Right atrium auricular region (tissue), 2 donors: ENCODE data around the gene PINLYP. TPM values are rescaled to one million over a fixed set of nuclear protein-coding genes. Genes with fewer than 3 reads are reported as not detected.
A peak's percentile ranks its signal among the peaks of the same experiment; 100 is the strongest.

Experiments used
- DNase-seq: peaks from one replicate; pipeline ENCODE4 v3.0.0-alpha.2; 2019; ENCODE audit warnings: low spot score
- H3K27ac ChIP-seq, 2 donors: fragments of 200-600 bp; sonication (generic); 1 replicate in 1 of 2; 2 replicates in 1 of 2; pipeline ENCODE4 v1.5.1; 2016 to 2019
- H3K27me3 ChIP-seq, 2 donors: fragments of 200-600 bp; sonication (generic); one replicate each; pipeline versions ENCODE4 v1.5.1 to v1.6.0; 2017 to 2019
- H3K36me3 ChIP-seq: fragments of 200-600 bp; sonication (generic); one replicate; pipeline ENCODE4 v1.5.1; 2016
- H3K4me1 ChIP-seq, 2 donors: fragments of 200-600 bp; sonication (generic); one replicate each; pipeline versions ENCODE4 v1.5.1 to v1.6.0; 2017 to 2019
- H3K4me3 ChIP-seq, 2 donors: fragments of 200-600 bp; sonication (generic); 1 replicate in 1 of 2; 2 replicates in 1 of 2; pipeline ENCODE4 v1.5.1; 2017 to 2019; ENCODE audit warnings: mild to moderate bottlenecking in 1 of 2, moderate library complexity in 1 of 2
- H3K9me3 ChIP-seq, 2 donors: fragments of 200-600 bp; sonication (generic); one replicate each; pipeline ENCODE4 v1.5.1; 2019
- total RNA-seq, 2 donors: library from RNA; depleted of rRNA; stranded (reverse); fragments of >200 nt; gene quantifications; one replicate each; pipeline ENCODE4 v1.1.0, GENCODE V29; 2016
- TF ChIP-seq, protein P1 (sequence below), 2 donors: fragments of 200-600 bp; sonication (generic); IDR thresholded peaks; one replicate each; pipeline ENCODE4 v1.5.1; 2019; ENCODE audit warnings: antibody characterized with exemption in 2 of 2

PINLYP gene
- total RNA-seq, 2 donors from 2014 or later = 1.6 to 4.5 TPM

DNA sequence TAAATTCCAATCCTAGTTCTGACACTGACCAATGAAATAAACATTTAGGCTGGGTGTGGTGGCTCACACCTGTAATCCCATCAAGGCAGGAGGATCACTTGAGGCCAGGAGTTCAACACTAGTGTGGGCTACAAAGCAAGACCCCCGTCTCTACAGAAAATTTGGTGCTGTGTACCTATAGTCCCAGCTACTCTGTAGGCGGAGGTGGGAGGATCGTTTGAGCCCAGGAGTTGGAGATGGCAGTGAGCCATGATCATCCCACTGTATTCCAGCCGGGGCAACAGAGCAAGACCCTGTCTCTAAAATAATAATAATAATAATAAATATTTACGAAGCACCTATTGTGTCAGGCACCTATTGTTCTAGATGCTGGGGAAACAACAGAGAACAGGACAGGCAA lies 13.7 kb downstream of the PINLYP start:
- peaks cover 0 to 15% of the 10 kb centered on the region in 2 donors for H3K4me1 ChIP-seq
- H3K9me3 ChIP-seq = no peaks in the 10 kb centered on the region
- TF ChIP-seq, protein P1, sequence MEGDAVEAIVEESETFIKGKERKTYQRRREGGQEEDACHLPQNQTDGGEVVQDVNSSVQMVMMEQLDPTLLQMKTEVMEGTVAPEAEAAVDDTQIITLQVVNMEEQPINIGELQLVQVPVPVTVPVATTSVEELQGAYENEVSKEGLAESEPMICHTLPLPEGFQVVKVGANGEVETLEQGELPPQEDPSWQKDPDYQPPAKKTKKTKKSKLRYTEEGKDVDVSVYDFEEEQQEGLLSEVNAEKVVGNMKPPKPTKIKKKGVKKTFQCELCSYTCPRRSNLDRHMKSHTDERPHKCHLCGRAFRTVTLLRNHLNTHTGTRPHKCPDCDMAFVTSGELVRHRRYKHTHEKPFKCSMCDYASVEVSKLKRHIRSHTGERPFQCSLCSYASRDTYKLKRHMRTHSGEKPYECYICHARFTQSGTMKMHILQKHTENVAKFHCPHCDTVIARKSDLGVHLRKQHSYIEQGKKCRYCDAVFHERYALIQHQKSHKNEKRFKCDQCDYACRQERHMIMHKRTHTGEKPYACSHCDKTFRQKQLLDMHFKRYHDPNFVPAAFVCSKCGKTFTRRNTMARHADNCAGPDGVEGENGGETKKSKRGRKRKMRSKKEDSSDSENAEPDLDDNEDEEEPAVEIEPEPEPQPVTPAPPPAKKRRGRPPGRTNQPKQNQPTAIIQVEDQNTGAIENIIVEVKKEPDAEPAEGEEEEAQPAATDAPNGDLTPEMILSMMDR (IDR thresholded peaks at IDR 0.05) = no peak
- H3K27me3 ChIP-seq = no peaks in the 10 kb centered on the region
- DNase-seq = no peak
- no peak overlapping the region for H3K27ac ChIP-seq
- peaks cover 32% of the 10 kb centered on the region for H3K36me3 ChIP-seq
- H3K4me3 ChIP-seq = no peak overlapping the region

DNA sequence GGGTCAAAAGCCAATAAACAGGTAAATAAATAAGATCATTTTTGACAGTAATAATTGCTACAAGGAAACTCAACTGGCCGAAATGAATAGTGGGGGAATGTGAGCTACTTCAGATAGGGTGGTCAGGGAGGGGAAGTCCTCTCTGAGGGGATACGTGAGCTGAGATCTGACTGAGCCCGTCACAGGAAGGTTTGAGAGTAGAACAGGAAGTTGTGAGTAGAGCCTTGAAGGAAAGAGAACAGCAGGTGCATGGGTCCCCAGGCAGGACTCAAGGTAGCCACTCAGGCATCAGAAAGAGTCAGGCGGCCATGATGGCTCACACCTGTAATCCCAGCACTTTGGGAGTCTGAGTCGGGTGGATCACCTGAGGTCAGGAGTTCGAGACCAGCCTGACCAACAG lies 14.1 kb downstream of the PINLYP start:
- Histone ChIP-seq H3K36me3 (peaks cover 32% of the 10 kb centered on the region), H3K4me1 (peaks cover 0 to 19% of the 10 kb centered on the region in 2 donors), H3K27me3 (no peaks in the 10 kb centered on the region), H3K9me3 (no peaks in the 10 kb centered on the region), H3K27ac (no peak overlapping the region), H3K4me3 (no peak overlapping the region)
- TF ChIP-seq, protein P1 (IDR thresholded peaks at IDR 0.05) = no peak
- no peak for DNase-seq

DNA sequence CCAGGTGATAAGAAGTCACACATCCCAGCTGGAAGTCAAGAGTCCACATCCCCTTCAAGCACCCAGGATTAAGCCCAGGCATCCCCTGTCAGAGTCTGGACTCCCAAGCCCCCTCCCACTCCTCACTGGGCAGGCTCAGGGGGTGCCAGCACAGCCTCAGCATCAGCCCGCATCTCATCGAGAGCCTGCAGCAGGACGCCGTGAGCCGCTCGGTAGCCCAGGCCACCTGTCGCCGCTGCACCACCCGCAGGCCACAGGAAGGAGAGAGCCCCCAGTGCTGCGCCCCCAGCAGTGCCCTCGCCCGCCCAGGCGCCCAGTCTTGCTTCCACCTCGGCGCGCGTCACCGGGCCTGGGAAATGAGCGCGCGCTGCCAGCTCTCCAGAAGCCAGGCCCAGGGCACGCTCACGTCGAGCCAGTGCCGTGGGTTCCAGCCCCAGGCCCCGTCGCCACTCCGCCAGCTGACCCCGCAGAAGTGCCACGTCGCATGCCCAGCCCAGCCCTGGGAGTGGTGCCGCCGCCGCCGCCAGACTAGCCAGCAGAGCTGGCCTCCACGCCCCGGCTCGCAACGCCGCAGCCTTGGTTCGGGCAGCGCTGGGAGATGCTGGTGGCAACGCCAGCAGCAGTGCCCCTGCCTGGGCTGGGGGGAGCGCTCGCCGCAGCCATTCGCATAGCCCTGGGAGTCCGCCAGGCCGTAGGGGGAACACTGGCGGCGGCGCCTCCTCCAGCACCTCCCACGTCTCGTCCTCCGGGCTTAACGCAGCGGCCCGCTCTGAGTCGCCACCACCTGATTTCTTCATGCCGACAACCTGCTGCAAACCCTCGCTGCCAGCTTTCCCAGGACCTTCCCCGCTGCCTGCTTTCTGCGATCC lies 16.5 kb downstream of the PINLYP start:
- TF ChIP-seq, protein P1 (IDR thresholded peaks at IDR 0.05) = no peak
- Histone ChIP-seq H3K4me3 (no peak overlapping the region), H3K4me1 (peaks cover 0 to 34% of the 10 kb centered on the region in 2 donors), H3K27me3 (no peaks in the 10 kb centered on the region), H3K36me3 (peaks cover 32% of the 10 kb centered on the region), H3K27ac (no peak overlapping the region), H3K9me3 (no peaks in the 10 kb centered on the region)
- no peak for DNase-seq

DNA sequence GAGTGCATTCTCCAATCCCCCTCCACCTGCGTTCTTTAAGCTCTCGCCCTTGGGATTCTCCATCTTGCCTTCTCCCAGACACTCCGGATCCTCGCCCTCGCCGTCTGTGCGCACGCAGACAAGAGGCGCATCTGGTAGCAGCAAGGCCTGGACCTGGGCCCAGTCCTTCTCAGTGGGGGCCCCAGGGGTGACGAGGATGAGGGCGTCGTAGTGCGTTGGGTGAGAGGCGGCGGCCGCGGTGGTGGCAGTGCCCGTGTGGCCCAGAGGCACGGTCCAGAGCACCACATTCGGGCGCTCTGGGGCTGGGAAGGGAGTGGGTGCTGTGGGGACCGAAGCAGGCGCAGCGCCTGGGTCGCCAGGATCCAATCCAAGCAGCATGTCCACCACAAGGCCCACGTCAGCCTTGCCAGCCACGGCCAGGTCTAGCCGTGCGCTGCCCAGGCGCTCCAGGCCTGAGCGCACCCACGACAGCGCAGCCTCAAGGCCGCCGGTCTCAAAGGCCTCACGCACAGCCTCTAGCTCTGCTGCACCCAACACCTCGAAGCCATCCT lies 17.3 kb downstream of the PINLYP start:
- Histone ChIP-seq H3K4me3 (no peak overlapping the region), H3K27me3 (no peaks in the 10 kb centered on the region), H3K36me3 (peaks cover 32% of the 10 kb centered on the region), H3K27ac (no peak overlapping the region), H3K9me3 (no peaks in the 10 kb centered on the region), H3K4me1 (peaks cover 0 to 41% of the 10 kb centered on the region in 2 donors)
- DNase-seq = no peak
- TF ChIP-seq, protein P1 (IDR thresholded peaks at IDR 0.05) = no peak

DNA sequence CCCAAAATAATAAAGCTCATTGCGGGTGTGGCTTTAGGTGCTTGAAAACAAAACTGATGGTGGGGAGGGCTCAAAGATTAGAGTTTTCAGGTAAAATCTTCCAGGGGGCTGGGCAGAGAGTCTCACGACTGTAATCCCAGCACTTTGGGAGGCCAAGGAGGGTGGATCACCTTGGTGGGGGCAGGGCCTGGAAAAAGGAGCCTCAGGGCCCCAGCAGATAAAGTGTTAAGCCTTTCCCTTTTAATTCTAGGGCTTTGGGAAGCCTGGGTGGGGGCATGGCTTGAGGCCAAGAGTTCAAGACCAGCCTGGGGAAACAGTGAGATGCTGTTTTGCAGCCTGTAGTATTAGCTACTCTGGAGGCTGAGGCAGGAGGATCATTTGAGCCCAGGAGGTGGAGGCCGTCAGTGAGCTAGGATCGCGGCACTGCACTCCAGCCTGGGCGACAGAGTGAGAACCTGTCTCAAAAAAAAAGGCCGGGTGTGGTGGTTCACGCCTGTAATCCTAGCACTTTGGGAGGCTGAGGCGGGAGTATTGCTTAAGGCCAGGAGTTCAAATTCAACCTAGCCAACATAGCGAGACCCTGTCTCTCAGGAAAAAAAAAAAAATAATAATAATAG lies 18.6 kb downstream of the PINLYP start:
- DNase-seq = no peak
- peak overlapping the region; percentile 67 to 69 for H3K4me3 ChIP-seq
- peaks cover 0 to 41% of the 10 kb centered on the region in 2 donors for H3K4me1 ChIP-seq
- no peaks in the 10 kb centered on the region for H3K27me3 ChIP-seq
- no peaks in the 10 kb centered on the region for H3K9me3 ChIP-seq
- H3K36me3 ChIP-seq = peaks cover 39% of the 10 kb centered on the region
- TF ChIP-seq, protein P1 (IDR thresholded peaks at IDR 0.05) = no peak
- peak overlapping the region in 1 of 2 donors; percentile 96 for H3K27ac ChIP-seq
